ENCODE results near the gene CPT2. TPM values are rescaled to one million over a fixed set of nuclear protein-coding genes. Genes with fewer than 3 reads are reported as not detected.

CPT2 gene
- total RNA-seq, 6 experiments from 2014 or later, result 12.0 to 14.4 (median 12.7) TPM

- no peak for DNase-seq
- Mint-ChIP-seq H3K4me3 (no peak overlapping the region), H3K27ac (no peak overlapping the region), H3K27me3 (ENCODE audit: insufficient read depth) (no peaks in the 10 kb centered on the region), H3K9me3 (no peaks in the 10 kb centered on the region), H3K36me3 (ENCODE audit: low read depth) (no peaks in the 10 kb centered on the region), H3K4me1 (ENCODE audit: low read depth) (peaks cover 14% of the 10 kb centered on the region)
- no peak for TF ChIP-seq CTCF (IDR thresholded peaks at IDR 0.05)
Measured at GRCh38 chr1:53262000-53262399, 65.4 kb downstream of the CPT2 start.

Other genes starting within 250 kb of the CPT2 start
- 10 to 100 TPM in 5 of 6 experiments, 1 to 10 TPM in 1; 9.4 to 12.9 (median 10.8) TPM for gene PODN, start 134.6 kb upstream of the CPT2 start, total RNA-seq (2021; fragmentation: NEBNext Ultra II Directional; extraction: Animal tissue kit (Norgen Biotek cat#: 25700))
- under 1 TPM in 1 of 6 experiments, not detected in 5; 0.09 TPM for gene SLC1A7, start 54.2 kb upstream of the CPT2 start, total RNA-seq (2021; fragmentation: NEBNext Ultra II Directional; extraction: Animal tissue kit (Norgen Biotek cat#: 25700))
- gene CZIB, start 23.8 kb downstream of the CPT2 start, total RNA-seq (2021; fragmentation: NEBNext Ultra II Directional; extraction: Animal tissue kit (Norgen Biotek cat#: 25700)), result 10 to 100 TPM; 44.6 to 54.9 (median 49.6) TPM
- 10 to 100 TPM; 34.9 to 54.2 (median 47.1) TPM for gene MAGOH, start 41.7 kb downstream of the CPT2 start, total RNA-seq (2021; fragmentation: NEBNext Ultra II Directional; extraction: Animal tissue kit (Norgen Biotek cat#: 25700))
- 10 to 100 TPM in 5 of 6 experiments, 1 to 10 TPM in 1; 7.2 to 14.9 (median 13.0) TPM for gene LRP8, start 131.2 kb downstream of the CPT2 start, total RNA-seq (2021; fragmentation: NEBNext Ultra II Directional; extraction: Animal tissue kit (Norgen Biotek cat#: 25700))